GM10847 (cell line): ENCODE data around the gene REV1.

Experiments
- POLR2A ChIP-seq: IDR thresholded peaks from 2 replicates; pipeline ENCODE4 v1.6.1; 2011; ENCODE audit not compliant: insufficient read length; ENCODE audit errors: extremely low read depth

Gene REV1

DNA sequence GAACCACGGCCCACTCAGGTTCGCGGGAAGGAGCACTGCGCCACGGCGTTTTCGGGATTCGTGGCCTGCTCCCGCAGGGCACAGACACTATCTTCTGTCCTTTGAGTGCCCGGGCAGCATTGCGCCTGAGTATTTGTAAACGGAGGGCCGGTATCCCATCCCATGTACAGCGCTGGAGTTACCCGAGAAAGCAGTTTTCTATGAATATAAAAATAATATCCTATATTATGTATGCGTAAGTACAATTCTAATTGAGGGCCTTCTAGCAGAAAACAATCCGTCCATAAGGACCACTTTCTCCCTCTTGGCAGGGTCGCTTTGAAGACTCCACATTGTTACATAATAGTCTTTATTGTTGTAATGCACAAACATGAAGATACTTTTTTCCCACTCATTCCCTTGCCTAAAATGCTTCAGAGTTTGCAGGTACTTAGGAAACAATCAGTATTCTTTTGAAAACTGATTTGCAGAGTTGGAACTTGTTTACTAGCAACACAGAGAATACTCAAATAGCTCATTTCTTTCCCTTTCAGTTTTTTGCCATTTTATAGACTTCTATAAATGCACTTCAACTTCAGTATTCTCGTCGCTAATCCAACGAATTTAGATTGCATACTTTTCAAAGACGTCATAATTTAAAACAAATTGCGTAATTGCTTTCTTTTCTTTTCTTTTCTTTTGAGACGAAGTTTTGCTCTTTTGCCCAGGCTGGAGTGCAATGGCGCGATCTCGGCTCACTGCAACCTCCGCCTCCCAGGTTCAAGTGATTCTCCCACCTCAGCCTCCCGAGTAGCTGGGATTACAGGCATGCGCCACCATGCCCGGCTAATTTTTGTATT is 1.0 kb upstream of the REV1 start:
- TF ChIP-seq POLR2A, result no peak

GRCh38 chr2:99489063-99489760 is 605 bp downstream of the REV1 start:
- no peak for TF ChIP-seq POLR2A

GRCh38 chr2:99488539-99489062 is 1.2 kb downstream of the REV1 start:
- TF ChIP-seq POLR2A, result no peak

- TF ChIP-seq POLR2A, result no peak
Observed at GRCh38 chr2:99487906-99488305, 1.9 kb downstream of the REV1 start.

DNA sequence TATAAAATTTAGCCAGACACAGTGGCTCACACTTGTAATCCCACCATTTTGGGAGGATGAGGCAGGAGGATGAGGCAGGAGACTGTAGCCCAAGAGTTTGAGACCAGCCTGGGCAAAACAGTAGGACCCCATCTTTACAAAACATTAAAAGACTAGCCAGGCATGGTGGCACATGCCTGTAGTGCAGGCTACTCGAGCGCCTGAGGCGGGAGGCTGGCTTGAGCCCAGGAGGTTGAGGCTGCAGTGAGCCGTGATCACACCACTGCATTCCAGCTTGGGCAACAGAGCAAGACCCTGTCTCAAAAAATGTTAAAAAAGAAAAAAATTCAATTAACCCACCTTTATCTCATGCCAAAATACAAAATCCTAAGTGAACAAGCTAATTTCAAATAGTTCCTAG is 4.0 kb downstream of the REV1 start:
- TF ChIP-seq POLR2A, result no peak

- TF ChIP-seq POLR2A, result no peak
Observed at GRCh38 chr2:99485411-99485810, 4.4 kb downstream of the REV1 start.

DNA sequence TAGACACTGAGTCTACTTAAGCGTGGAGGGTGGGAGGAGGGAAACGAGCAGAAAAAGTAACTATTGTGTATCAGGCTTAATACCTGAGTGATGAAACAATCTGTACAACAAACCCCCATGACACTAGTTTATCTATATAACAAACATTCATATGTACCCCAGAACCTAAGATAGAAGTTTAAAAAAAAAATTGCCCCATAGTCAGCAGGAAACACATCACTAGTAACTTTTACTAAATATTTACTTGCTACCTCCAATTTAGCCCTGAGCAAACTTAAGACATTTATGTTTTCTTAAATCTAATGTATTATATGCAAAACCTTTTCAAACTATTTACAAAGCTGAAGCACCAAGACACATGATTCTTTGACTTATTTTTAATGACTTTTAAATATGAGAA is 5.6 kb downstream of the REV1 start:
- no peak for TF ChIP-seq POLR2A

DNA sequence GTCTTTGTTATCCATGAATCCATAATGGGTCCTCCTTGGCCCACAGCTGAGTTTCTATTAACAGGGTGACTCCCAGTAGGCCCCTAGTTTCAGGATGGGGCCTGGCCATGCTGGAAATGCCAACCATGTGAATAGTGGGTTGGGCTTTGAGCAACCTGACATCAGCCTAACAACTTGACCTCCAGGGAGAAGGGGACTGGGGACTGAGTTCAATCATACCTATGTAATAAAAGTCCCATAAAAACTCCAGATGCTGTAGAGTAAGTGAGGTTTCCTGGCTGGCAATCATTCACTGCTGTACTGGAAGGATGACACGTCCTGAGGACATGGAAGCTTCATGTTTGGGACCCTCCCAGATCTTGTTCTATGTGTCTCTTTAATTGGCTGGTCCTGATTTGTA is 7.9 kb downstream of the REV1 start:
- no peak for TF ChIP-seq POLR2A

DNA sequence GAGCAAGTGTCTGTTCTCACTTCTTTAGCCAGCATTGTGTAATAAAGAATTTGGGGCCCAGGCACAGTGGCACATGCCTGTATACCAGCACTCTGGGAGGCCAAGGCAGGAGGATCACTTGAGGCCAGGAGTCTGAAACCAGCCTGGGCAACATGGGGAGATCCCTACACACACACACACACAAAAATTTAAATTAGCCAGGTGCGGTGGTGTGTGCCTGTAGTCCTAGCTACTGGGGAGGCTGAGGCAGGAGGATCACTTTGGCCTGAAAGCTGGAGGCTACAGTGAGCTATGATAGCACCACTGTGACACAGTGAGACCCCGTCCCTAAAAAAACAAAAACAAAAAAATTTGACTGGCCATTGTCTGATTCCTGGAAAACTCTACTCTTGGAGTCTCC is 8.3 kb downstream of the REV1 start:
- no peak for TF ChIP-seq POLR2A

DNA sequence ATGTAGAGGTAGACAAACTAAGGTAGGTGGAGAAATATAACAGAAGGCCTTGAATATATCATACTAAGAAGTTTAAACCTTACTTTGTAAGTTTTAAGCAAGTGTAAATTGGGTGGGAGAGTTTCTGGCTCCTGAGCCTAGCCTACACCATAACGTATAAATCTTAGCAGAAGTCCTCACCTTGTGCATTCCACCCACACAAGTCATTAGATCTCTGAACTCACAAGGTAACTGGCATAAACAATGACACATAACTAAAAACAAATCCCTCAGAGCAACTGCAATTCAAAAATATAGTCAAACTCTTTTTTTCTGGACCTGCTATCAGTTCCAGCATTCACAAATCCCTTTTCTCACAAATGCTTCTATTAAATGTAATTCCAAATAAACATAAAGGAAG is 9.4 kb downstream of the REV1 start:
- no peak for TF ChIP-seq POLR2A

GRCh38 chr2:99478632-99479031 is 11.2 kb downstream of the REV1 start:
- TF ChIP-seq POLR2A, result no peak

DNA sequence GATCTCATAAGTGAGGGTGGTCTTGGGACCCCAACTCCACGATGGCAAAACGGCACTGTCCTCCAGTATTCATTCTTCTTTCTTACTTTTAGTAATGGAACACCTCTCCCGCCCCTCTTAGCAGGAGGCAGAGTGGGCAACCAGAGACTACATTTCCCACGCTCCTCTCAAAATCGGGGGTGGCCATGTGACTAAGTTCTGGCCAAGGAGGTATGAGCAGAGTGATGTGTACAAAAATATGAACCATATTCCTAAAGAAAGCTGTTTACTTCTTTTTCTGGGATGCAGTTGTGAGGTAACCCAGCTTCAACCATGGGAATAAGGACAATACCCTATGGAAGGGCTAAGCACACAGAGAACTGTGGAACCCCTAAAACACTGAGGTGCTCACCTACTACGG is 12.8 kb downstream of the REV1 start:
- TF ChIP-seq POLR2A, result no peak

GRCh38 chr2:99476629-99477028 is 13.2 kb downstream of the REV1 start:
- no peak for TF ChIP-seq POLR2A

GRCh38 chr2:99473518-99474083 is 16.2 kb downstream of the REV1 start:
- TF ChIP-seq POLR2A, result no peak

- TF ChIP-seq POLR2A, result no peak
Observed at GRCh38 chr2:99472600-99472960, 17.2 kb downstream of the REV1 start.

- no peak for TF ChIP-seq POLR2A
Observed at GRCh38 chr2:99471654-99472599, 17.9 kb downstream of the REV1 start.

DNA sequence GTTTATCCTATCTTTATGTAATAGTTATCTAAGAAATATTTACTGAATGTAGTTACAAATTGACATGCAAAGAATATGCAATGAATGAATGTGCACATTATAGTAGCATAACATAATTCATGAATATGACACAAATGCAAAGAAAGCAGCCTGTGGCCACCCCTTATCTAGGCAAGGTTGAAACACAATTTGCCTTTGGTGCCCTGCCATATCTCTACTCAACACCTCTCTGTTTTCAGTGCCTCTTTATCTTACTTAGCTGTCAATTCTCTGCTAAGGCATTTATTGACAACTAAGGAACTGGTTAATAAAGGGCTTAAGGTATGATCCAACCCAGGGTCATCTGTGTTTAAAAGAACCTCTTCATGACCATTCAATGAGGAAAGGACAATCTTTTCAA is 18.9 kb downstream of the REV1 start:
- no peak for TF ChIP-seq POLR2A
